Motor neuron (in vitro differentiated cells): ENCODE results near the gene NRDE2. TPM values are rescaled to one million over a fixed set of nuclear protein-coding genes. Genes with fewer than 3 reads are reported as not detected.
A peak's percentile ranks its signal among the peaks of the same experiment; 100 is the strongest.

ENCODE experiments used
- ATAC-seq, 8 experiments: fragments of 200-7000 bp; cut with Tn5 transposase; replicated peaks in 6 of 8; 2 replicates each; pipeline ENCODE4 v1.8.0; 2021; ENCODE audit warnings: mild to moderate bottlenecking in 8 of 8, moderate library complexity in 8 of 8
- H3K27ac ChIP-seq, 2 donors: fragments of 250-450 bp; sonication (Bioruptor Pico); 2 replicates each; pipeline ENCODE4 v1.9.0; 2021; ENCODE audit warnings: antibody characterized with exemption in 2 of 2, mild to moderate bottlenecking in 2 of 2, moderate library complexity in 1 of 2
- H3K4me1 ChIP-seq, 2 donors: fragments of 250-450 bp; sonication (Bioruptor Pico); replicated peaks in 1 of 2; 2 replicates each; pipeline ENCODE4 v1.6.1; 2021; ENCODE audit warnings: antibody characterized with exemption in 2 of 2, mild to moderate bottlenecking in 2 of 2, moderate library complexity in 1 of 2
- H3K4me3 ChIP-seq, 5 donors: fragments of 250-450 bp; sonication (Bioruptor Pico); 2 replicates each; pipeline ENCODE4 v1.9.0; 2021; ENCODE audit warnings: antibody characterized with exemption in 5 of 5, mild to moderate bottlenecking in 5 of 5, moderate library complexity in 4 of 5
- WGBS, 10 experiments: fragments of 450-650 bp; shearing (Covaris generic); methylation state at CpG; one replicate each; pipeline ENCODE4 v1.0.0; 2022; 5-methylcytosine and 5-hydroxymethylcytosine counted together
- in situ Hi-C, 9 experiments: fragments of 400-800 bp; cut with MboI; loops; one replicate each; pipeline ENCODE4 v1.15.0; 2021; ENCODE audit warnings: low sequenced_read_pairs in 9 of 9, low pct_unique_long_range_greater_than_20kb in 2 of 9; ENCODE audit not compliant: unreplicated experiment in 9 of 9
- total RNA-seq, 8 experiments: library from RNA; unstranded; fragments of 300-600 nt; gene quantifications; 2 replicates each; pipeline versions ENCODE4 v1.2.3 to v1.2.4, GENCODE V29; 2022

Gene NRDE2
- total RNA-seq, 8 experiments from 2014 or later: 6.4 to 21.6 (median 9.9) TPM

DNA sequence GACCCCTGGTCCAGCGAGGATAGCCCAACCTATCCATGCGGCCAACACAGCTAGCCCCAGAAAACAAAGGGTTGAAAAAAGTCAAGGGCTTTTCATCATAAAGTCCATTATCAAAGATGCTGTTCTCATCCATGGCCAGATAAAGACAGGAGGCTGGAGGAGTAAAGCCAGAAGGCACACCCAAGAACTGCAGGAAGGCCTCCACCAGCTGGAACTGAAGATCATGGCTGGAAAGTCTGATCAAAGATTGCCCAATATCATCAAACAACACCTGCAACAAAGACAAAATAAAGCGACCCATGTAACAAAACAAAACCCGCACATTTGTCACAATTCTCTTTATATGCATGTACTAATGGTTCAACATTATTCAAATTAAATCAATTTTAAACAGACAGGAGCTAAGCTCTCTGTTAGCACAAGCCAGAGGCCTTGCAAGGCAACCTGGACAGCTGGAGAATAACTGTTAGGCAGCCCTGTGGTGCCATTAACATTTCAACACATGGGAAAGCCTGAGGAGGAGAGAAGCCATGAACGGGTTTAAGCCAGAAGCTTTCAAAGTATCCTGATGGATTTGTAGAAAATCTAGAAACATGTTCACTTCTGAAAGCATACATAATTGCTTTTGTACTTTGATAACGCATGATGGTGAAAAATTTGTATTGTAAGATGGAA is 41.3 kb downstream of the NRDE2 start:
- Histone ChIP-seq H3K27ac (no peak overlapping the region), H3K4me1 (peaks cover 0 to 2% of the 10 kb centered on the region in 2 donors), H3K4me3 (no peak overlapping the region)
- 38 to 100% (median 85%) methylated on average over 1 to 6 of the region's 6 CpGs for WGBS, 10 experiments
- ATAC-seq: peak in 2 of 8 experiments; percentile 22 to 38
- in situ Hi-C loops: no loop called here

DNA sequence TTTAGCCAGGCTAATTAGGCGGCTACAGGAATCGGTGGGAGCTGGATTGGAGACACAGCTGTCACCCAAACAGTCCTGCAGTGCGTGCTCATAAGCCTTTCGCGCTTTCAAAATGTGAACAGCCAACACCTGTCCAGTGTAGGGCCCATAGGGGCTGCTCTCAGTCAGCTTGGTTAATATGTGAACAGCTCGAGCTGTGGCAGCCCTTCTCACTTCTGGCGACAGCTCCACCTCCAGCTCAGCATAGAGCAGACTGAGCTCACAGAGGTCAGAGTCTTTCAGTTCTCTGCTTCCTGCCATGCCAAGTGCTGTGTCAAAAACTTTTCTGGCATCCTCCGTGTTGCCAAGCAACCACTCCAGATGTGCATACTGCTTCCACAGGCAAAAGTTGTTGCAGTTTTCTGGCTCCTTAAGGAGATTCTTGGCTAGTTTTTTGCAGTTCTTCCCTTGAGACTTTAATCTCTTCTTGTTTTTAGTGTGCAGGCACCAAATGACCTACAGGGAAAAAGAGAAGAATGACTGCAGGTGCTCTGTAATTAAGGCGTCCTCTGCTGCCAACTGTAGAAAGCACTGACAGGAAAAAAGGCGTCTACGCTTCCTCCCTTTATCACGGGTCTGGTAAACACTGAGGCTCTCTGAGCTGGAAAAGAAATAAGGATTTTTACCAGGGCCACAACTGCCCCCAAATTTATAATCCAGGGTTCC is 42.9 kb downstream of the NRDE2 start:
- Histone ChIP-seq H3K4me1 (peaks cover 0 to 2% of the 10 kb centered on the region in 2 donors), H3K4me3 (no peak overlapping the region), H3K27ac (no peak overlapping the region)
- WGBS, 10 experiments: 29 to 96% (median 70%) methylated on average over 2 to 9 of the region's 12 CpGs; no CpG with 5 or more reads in 2 of the 10 experiments
- in situ Hi-C loops: no loop called here
- peak in 2 of 8 experiments; percentile 41 to 62 for ATAC-seq

DNA sequence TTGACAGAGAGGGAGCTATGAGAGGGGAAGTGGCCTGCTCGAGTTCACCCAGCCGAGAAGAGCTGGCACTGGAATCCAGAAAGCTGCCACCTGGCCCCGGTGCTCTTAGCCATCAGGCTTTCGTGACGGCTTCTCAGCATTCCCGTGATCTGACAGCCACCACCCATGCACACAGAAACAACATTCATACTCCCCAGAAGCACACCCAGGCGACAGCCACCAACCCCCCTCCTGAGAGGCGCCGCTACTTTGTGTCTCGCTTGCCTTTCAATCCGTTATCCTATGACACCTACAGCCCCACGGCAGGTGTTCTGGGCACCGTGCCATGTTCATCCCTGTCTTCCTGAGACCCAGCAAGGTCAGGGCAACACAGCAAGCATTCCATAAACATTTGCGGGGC is 44.0 kb downstream of the NRDE2 start:
- 75 to 100% (median 82%) methylated on average over 1 to 10 of the region's 14 CpGs; no CpG with 5 or more reads in 4 of the 10 experiments for WGBS, 10 experiments
- Histone ChIP-seq H3K4me3 (no peak overlapping the region), H3K4me1 (peaks cover 0 to 2% of the 10 kb centered on the region in 2 donors), H3K27ac (no peak overlapping the region)
- in situ Hi-C loops: no loop called here
- peak in 1 of 8 experiments; percentile 70 for ATAC-seq

DNA sequence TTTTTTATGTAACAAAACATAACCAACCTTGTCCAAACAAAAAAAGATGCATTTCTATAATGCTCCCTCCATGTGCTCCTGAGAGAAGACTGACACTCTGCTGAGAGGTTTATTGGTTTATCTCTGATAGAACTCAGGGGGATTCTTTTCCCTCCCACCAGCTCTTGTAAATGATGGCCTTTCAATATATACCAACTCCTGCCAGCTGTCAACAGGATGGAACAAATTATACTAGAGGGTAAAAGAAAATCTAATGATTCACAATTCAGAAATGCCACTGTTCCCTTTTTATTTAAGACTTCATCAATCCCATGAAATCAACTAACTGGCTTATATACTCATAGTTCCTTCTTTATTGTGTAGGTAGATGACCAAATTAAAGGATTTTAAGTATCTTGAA is 50.0 kb downstream of the NRDE2 start:
- in situ Hi-C loops: no loop called here
- no peak for ATAC-seq
- H3K27ac ChIP-seq: no peak overlapping the region
- H3K4me1 ChIP-seq: no peaks in the 10 kb centered on the region
- no peak overlapping the region for H3K4me3 ChIP-seq

DNA sequence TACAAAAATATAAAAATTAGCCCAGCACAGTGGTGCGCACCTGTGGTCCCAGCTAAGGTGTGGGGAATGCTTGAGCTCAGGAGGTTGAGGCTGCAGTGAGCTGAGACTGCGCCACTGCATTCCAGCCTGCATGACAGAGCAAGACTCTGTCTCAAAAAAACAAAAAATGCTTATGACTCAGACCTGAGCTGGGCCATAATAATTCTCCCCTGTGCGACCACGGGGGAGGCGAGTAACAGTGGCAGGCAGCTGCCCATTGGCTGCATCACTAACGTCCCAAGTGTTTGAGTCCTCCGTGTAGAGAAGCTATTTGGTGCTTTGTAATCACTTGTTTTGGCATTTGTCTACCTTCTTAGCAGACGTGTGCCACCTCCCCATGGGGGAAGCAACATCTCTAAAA is 50.5 kb downstream of the NRDE2 start:
- ATAC-seq: peak in 6 of 8 experiments; percentile 46 to 86 (median 64)
- WGBS, 10 experiments: 14 to 100% (median 85%) methylated on average over 1 to 5 of the region's 8 CpGs; no CpG with 5 or more reads in 4 of the 10 experiments
- no peak overlapping the region for H3K4me3 ChIP-seq
- H3K27ac ChIP-seq: no peak overlapping the region
- H3K4me1 ChIP-seq: no peaks in the 10 kb centered on the region
- in situ Hi-C loops: no loop called here

DNA sequence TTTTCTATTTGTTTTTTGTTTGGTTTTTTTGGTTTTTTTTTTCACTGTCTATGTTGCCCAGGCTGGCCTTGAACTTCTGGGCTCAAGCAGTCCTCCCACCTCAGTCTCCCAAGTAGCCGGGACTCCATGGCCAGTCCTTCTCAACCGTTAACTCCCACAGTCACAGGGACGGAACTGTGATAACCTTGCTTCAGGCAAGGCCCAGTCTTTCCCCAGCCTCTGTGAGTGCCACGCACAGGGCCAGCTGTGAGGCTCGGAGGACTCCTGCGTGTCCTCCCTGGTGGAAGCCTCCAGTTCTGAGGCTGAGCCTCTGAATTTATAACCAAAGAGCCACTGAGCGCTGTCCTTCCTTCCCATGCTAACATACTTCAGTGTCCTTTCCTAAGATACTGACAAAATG is 51.6 kb downstream of the NRDE2 start:
- ATAC-seq: no peak
- Histone ChIP-seq H3K4me1 (no peaks in the 10 kb centered on the region), H3K4me3 (no peak overlapping the region), H3K27ac (no peak overlapping the region)
- 90 to 100% (median 97%) methylated on average over 1 to 6 of the region's 7 CpGs; no CpG with 5 or more reads in 3 of the 10 experiments for WGBS, 10 experiments
- in situ Hi-C loops: no loop called here

DNA sequence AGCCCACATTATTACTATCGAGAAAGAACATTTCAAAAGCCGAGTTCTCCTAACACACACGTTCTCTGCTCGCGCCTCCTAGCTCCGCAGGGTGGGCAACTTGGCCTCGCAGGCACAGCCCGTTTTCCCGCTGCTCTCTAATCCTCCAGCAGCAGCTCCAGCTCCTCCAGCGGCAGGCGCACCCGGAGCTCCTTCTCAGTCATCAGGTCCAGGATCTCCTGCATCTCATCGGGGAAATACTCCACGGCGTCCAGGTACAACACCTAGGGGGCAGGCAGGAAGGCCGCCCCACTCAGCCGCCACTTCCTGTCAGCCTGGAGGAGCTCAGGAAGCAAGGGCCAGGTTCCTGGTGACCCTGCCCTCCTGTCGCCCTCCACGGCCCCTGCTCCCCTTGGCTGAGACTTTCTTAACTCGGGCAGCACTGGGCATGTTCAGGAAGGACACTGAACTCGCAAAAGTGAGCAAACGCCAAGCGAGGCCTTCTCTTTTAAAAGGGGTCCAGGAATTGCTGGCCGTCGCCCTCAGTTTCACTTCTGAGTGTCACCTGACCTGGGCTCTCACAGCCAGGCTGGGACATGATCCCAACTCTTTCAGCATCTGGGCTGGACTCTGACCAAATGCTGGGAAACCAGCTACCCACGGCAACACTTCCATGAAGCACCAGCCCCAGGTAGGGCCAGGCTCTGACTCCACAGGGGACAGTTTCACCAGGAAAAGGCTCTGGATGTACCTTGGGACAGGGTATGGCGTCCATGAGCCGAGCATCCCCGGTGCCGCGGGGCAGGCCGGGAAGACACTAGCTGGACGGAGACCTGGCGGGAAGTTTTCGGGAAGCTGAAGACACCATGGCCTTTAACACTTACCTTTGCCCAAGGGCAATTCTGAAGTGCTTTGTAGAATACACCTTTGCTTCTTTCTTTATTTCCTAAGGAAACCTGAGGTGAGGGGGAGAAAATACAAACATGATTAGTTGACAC is 53.3 kb downstream of the NRDE2 start:
- WGBS, 10 experiments: 57 to 100% (median 98%) methylated on average over 1 to 21 of the region's 35 CpGs; no CpG with 5 or more reads in 2 of the 10 experiments
- ATAC-seq: peak in 1 of 8 experiments; percentile 12
- Histone ChIP-seq H3K4me1 (no peaks in the 10 kb centered on the region), H3K4me3 (no peak overlapping the region), H3K27ac (no peak overlapping the region)
- in situ Hi-C loops: no loop called here

DNA sequence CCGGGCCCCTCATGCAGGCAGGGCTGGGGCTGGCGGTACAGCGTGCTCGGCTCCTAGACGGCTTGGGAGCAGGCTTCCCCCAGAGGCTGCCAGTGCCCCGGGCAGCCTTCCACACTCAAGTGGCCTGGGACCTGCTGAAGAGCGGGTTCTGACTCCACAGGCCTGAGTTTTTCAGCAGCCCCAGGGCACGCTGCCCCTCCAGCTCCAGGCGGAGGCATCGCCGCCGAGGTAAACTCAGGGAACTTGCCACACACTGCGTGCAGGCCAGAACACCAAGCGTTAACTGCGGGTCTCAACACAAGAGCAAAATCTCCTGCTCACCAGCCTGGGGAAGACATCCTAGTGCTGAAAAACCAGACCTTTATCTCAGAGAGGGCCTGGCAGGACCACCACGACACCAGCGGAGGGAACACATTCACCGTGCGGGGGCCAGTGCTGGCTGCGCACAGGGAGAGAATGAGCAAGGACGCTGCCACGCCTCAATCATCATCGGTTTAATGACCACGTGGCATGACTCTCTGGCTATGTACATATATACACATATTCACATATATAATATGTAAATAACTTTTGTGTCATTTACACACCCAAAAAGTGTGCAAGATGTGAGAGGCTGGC is 54.1 kb downstream of the NRDE2 start:
- 78 to 100% (median 97%) methylated on average over 1 to 9 of the region's 24 CpGs; no CpG with 5 or more reads in 4 of the 10 experiments for WGBS, 10 experiments

DNA sequence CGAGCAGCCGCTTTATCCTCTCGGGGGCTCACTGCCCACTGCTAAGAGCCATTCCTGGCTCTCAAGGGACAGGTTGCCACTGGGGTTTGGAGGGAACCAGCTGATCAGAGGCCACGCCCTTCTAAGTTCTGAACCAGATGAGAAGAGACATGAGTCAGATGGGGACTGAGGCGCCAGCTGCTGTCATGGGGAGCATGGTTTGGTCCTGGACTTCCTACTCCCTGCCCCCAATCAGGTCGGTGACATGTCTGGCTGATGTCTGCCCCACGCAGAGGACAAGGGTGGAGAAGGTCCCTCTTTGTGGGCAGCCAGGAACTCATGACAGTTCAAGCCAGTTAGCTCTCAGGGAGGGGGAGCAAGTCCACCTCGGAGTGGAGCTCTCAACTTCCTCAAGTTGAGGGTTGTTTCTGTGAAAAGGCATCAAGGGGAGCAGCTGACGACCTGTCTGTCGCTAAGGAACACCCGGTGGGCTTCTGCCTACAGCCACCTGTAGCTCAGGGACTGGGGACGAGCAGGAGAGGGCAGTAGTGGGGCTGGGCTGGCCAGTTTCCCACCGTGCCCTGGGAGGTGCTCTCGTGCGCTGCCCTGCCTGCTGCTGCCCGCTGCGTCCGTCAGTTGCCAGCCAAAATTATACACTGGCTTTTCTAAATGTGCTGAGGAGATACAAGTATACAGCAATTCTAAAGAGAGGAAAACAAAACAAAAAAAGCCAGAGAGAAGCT is 54.9 kb downstream of the NRDE2 start:
- 50 to 100% (median 75%) methylated on average over 2 to 9 of the region's 18 CpGs; no CpG with 5 or more reads in 2 of the 10 experiments for WGBS, 10 experiments
- Histone ChIP-seq H3K4me3 (no peak overlapping the region), H3K27ac (no peak overlapping the region), H3K4me1 (no peaks in the 10 kb centered on the region)
- in situ Hi-C loops: no loop called here
- ATAC-seq: peak in 2 of 8 experiments; percentile 9 to 20

More for the DNA sequence above, 54.1 kb downstream of the NRDE2 start:
- H3K27ac ChIP-seq: no peak overlapping the region
- no peak overlapping the region for H3K4me3 ChIP-seq
- in situ Hi-C loops: no loop called here
- no peaks in the 10 kb centered on the region for H3K4me1 ChIP-seq
- ATAC-seq: peak in 2 of 8 experiments; percentile 5 to 37

DNA sequence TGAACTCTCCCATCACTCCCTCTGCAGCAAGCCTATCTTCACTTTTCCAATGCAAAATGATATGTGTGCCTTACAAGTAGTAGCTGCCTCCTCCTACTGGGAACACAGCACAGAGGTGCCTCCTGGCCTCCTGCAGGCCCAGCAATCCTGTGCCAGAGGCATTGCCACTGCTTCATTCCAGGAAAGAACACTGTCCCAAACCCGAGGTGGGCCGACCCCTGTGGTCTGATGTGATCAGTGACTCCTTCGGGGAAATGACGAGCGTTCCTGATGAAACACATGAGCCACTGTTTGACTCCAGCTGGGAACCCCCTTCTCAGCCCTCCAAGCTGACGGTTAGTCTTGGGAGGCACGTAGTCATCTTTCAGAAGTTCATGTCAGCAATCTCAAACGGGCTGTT is 55.9 kb downstream of the NRDE2 start:
- 50 to 100% (median 88%) methylated on average over 1 to 5 of the region's 8 CpGs; no CpG with 5 or more reads in 6 of the 10 experiments for WGBS, 10 experiments
- Histone ChIP-seq H3K27ac (no peak overlapping the region), H3K4me1 (no peaks in the 10 kb centered on the region), H3K4me3 (no peak overlapping the region)
- in situ Hi-C loops: no loop called here
- ATAC-seq: no peak

DNA sequence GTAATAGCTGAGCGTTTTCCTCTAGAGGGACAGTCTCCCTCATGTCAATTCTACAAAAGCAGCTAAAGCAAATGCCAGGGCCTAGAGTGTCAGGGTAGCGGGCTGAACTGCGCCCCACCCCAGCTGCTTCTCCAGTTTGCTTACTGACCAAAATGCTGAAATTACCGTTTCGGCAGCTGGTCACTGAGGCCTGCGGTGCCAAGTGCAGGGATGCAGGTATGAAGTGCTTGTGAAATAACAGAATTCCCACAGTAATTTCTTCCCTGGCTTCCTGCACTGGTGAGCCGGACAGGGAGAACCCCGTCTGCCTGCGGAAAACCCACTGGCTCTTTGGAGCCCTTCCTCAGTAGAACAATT is 56.3 kb downstream of the NRDE2 start:
- WGBS, 10 experiments: 60 to 100% (median 95%) methylated on average over 1 to 5 of the region's 9 CpGs; no CpG with 5 or more reads in 4 of the 10 experiments
- Histone ChIP-seq H3K4me1 (no peaks in the 10 kb centered on the region), H3K27ac (no peak overlapping the region), H3K4me3 (no peak overlapping the region)
- ATAC-seq: peak in 1 of 8 experiments; percentile 5
- in situ Hi-C loops: no loop called here
